Transverse colon (tissue), 4 donors: ENCODE measurements around the gene ARL6IP5.
A peak's percentile ranks its signal among the peaks of the same experiment; 100 is the strongest.

Experiments used
- CTCF ChIP-seq, 5 experiments: fragments of 200-600 bp in 3 of 5; fragments of 450-650 bp in 2 of 5; sonication (generic) in 3 of 5; IDR thresholded peaks; 1 replicate in 2 of 5; 2 replicates in 3 of 5; pipeline ENCODE4 v1.5.1; 2016 to 2017; ENCODE audit warnings: antibody characterized with exemption in 5 of 5, inconsistent platforms in 3 of 5, mild to moderate bottlenecking in 2 of 5, moderate library complexity in 1 of 5
- EP300 ChIP-seq: sonication (generic); formaldehyde crosslinking; IDR thresholded peaks from one replicate; pipeline ENCODE4 v1.6.1; 2017; ENCODE audit warnings: antibody characterized with exemption, low read depth
- POLR2A ChIP-seq: fragments of 450-650 bp; IDR thresholded peaks from one replicate; pipeline ENCODE4 v1.6.1; 2016; ENCODE audit warnings: antibody characterized with exemption, mild to moderate bottlenecking, moderate library complexity
- POLR2AphosphoS5 ChIP-seq, 3 donors: sonication (generic); formaldehyde crosslinking; IDR thresholded peaks; one replicate each; pipeline ENCODE4 v1.6.1; 2016; ENCODE audit warnings: antibody characterized with exemption in 3 of 3

- TF ChIP-seq CTCF (IDR thresholded peaks at IDR 0.05) (no peak), POLR2A (no peak), POLR2AphosphoS5 (IDR thresholded peaks at IDR 0.05) (peak in 1 of 3 donors; percentile 34), EP300 (no peak)
These were observed 5.3 kb downstream of the ARL6IP5 start for GRCh38 chr3:69090021-69090420.
